GM12873 (cell line): Measurements from ENCODE around the gene KATNIP.

ENCODE experiments used
- CTCF ChIP-seq: IDR thresholded peaks from 2 replicates; pipeline ENCODE4 v1.5.1; 2012; ENCODE audit warnings: low read depth, mild to moderate bottlenecking, moderate library complexity, low read length, control low read depth; ENCODE audit not compliant: insufficient read depth; ENCODE audit errors: missing control alignments

Gene KATNIP

DNA sequence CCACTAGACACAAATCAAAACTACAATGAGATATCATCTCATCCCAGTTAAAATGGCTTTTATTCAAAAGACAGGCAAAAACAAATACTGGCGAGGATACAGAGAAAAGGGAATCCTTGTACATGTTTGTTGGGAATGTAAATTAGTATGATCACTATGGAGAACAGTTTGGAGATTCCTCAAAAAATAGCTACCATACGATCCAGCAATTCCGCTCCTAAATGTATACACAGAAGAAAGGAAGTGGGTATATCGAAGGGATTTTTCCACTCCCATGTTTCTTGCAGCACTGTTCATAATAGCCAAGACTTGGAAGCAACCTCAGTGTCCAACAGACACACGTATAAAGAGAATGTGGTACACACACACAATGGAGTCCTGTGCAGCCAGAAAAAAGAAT lies 35.3 kb downstream of the KATNIP start:
- TF ChIP-seq CTCF = no peak

GRCh38 chr16:27586711-27587110 lies 36.8 kb downstream of the KATNIP start:
- TF ChIP-seq CTCF = no peak

DNA sequence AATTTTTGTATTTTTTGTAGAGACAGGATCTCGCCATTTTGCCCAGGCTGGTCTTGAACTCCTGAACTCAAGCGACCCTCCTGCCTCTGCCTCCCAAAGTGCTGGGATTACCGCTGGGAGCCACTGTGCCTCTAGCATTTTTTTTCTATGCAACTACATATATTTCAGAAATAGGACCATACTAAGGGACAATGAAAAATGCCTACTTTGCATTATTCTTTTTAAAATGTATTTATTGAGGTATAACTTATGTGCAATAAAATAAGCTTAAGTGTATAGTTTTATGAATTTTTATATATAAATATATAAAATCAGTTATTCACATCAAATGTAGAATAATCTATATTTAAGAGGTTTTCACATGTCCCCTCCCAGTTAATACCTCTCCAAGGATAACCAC lies 38.1 kb downstream of the KATNIP start:
- no peak for TF ChIP-seq CTCF

- TF ChIP-seq CTCF = no peak
Observed at GRCh38 chr16:27591837-27592236, 41.9 kb downstream of the KATNIP start.

- TF ChIP-seq CTCF = no peak
Observed at GRCh38 chr16:27595475-27595874, 45.5 kb downstream of the KATNIP start.

DNA sequence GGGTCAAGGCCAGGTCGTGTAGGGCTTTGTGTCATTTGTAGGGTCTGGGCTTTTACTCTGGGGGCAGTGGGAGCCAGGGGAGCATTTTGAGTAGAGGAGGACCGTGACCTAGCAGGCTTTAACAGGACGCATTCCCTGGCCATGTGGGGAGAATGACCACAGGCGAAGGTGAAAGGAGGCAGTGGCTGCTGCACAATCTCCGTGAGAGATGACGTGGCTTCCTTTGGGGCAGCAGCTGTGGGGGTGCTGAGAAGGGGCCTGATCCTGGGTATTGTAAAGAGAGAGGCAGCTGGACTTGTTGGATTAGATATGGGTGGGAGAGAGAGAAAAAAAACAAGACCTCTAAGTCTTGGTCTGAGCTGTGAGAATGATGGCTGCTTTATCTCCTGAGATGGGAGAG lies 46.0 kb downstream of the KATNIP start:
- TF ChIP-seq CTCF = no peak

- TF ChIP-seq CTCF = no peak
Observed at GRCh38 chr16:27596411-27596810, 46.5 kb downstream of the KATNIP start.
